Liver (tissue), 9 donors: ENCODE results near the gene OR2W1. TPM values are rescaled to one million over a fixed set of nuclear protein-coding genes. Genes with fewer than 3 reads are reported as not detected.

Source experiments
- DNase-seq: peaks from one replicate; pipeline ENCODE4 v3.0.0-alpha.2; 2017; ENCODE audit warnings: low spot score
- H3K27ac ChIP-seq, 2 donors: one replicate each; pipeline ENCODE4 v1.7.0; 2013; ENCODE audit warnings: inconsistent platforms in 2 of 2, low read length in 2 of 2, control low read depth in 1 of 2, low read depth in 1 of 2, mild to moderate bottlenecking in 1 of 2
- H3K27me3 ChIP-seq, 4 donors: one replicate each; pipeline versions ENCODE4 v1.6.1 to v1.7.0; 2013; ENCODE audit warnings: low read length in 3 of 4, inconsistent platforms in 1 of 4, mild to moderate bottlenecking in 1 of 4, moderate library complexity in 1 of 4; ENCODE audit not compliant: control insufficient read depth in 4 of 4, insufficient read depth in 4 of 4
- H3K36me3 ChIP-seq, 4 donors: one replicate each; pipeline versions ENCODE4 v1.6.1 to v1.7.0; 2013; ENCODE audit warnings: low read length in 3 of 4, mild to moderate bottlenecking in 3 of 4, low read depth in 1 of 4, moderate library complexity in 1 of 4; ENCODE audit not compliant: control insufficient read depth in 4 of 4, insufficient read depth in 3 of 4
- H3K4me1 ChIP-seq, 4 donors: one replicate each; pipeline versions ENCODE4 v1.6.1 to v1.7.0; 2013; ENCODE audit warnings: low read length in 3 of 4, mild to moderate bottlenecking in 3 of 4, moderate library complexity in 1 of 4; ENCODE audit not compliant: control insufficient read depth in 4 of 4, insufficient read depth in 4 of 4
- H3K4me3 ChIP-seq, 3 donors: one replicate each; pipeline versions ENCODE4 v1.6.1 to v1.7.0; 2013; ENCODE audit warnings: low read length in 3 of 3, control low read depth in 1 of 3, low read depth in 1 of 3, mild to moderate bottlenecking in 1 of 3
- H3K9ac ChIP-seq, 2 donors: one replicate each; pipeline ENCODE4 v1.7.0; 2013; ENCODE audit warnings: low read length in 2 of 2, mild to moderate bottlenecking in 2 of 2, moderate library complexity in 2 of 2, control low read depth in 1 of 2, low read depth in 1 of 2
- H3K9me3 ChIP-seq, 4 donors: one replicate each; pipeline versions ENCODE4 v1.6.1 to v1.7.0; 2013; ENCODE audit warnings: low read length in 3 of 4; ENCODE audit not compliant: control insufficient read depth in 4 of 4
- ATF3 ChIP-seq: IDR thresholded peaks from 2 replicates; pipeline ENCODE4 v1.6.1; 2016; ENCODE audit warnings: antibody characterized with exemption
- EGR1 ChIP-seq, 2 donors: IDR thresholded peaks; 2 replicates each; pipeline ENCODE4 v1.6.1; 2016 to 2018; ENCODE audit warnings: antibody characterized with exemption in 2 of 2, low read depth in 2 of 2
- FOXA1 ChIP-seq: IDR thresholded peaks from 2 replicates; pipeline ENCODE4 v1.6.1; 2016; ENCODE audit warnings: antibody characterized with exemption
- FOXA2 ChIP-seq: IDR thresholded peaks from 2 replicates; pipeline ENCODE4 v1.6.1; 2016; ENCODE audit warnings: antibody characterized with exemption
- GABPA ChIP-seq, 2 donors: IDR thresholded peaks in 1 of 2; conservative IDR thresholded peaks in 1 of 2; 2 replicates each; pipeline ENCODE4 v1.6.1; 2016; ENCODE audit warnings: antibody characterized with exemption in 2 of 2, mild to moderate bottlenecking in 1 of 2, moderate library complexity in 1 of 2
- HNF4A ChIP-seq, 2 donors: conservative IDR thresholded peaks; 2 replicates each; pipeline ENCODE4 v1.6.1; 2016; ENCODE audit warnings: antibody characterized with exemption in 2 of 2, mild to moderate bottlenecking in 2 of 2
- HNF4G ChIP-seq: IDR thresholded peaks from 2 replicates; pipeline ENCODE4 v1.6.1; 2016; ENCODE audit warnings: antibody characterized with exemption
- JUND ChIP-seq, 2 donors: IDR thresholded peaks; 2 replicates each; pipeline ENCODE4 v1.6.1; 2016; ENCODE audit warnings: antibody characterized with exemption in 2 of 2
- NR2F2 ChIP-seq: IDR thresholded peaks from 2 replicates; pipeline ENCODE4 v1.6.1; 2016; ENCODE audit warnings: antibody characterized with exemption
- RAD21 ChIP-seq, 2 donors: IDR thresholded peaks; 2 replicates each; pipeline ENCODE4 v1.6.1; 2016; ENCODE audit warnings: antibody characterized with exemption in 2 of 2, mild to moderate bottlenecking in 2 of 2
- REST ChIP-seq: IDR thresholded peaks from 2 replicates; pipeline ENCODE4 v1.6.1; 2016; ENCODE audit warnings: antibody characterized with exemption, mild to moderate bottlenecking
- RXRA ChIP-seq, 2 donors: IDR thresholded peaks; 2 replicates each; pipeline ENCODE4 v1.6.1; 2017 to 2018; ENCODE audit warnings: antibody characterized with exemption in 2 of 2, mild to moderate bottlenecking in 1 of 2
- SP1 ChIP-seq: IDR thresholded peaks from 2 replicates; pipeline ENCODE4 v1.6.1; 2018; ENCODE audit warnings: antibody characterized with exemption, mild to moderate bottlenecking
- TAF1 ChIP-seq: conservative IDR thresholded peaks from 2 replicates; pipeline ENCODE4 v1.6.1; 2016; ENCODE audit warnings: antibody characterized with exemption, mild to moderate bottlenecking
- YY1 ChIP-seq: IDR thresholded peaks from 2 replicates; pipeline ENCODE4 v1.6.1; 2016; ENCODE audit warnings: antibody characterized with exemption, mild to moderate bottlenecking
- WGBS: extraction: QIAGEN DNeasy Blood & Tissue Kit; methylation state at CpG from one replicate; pipeline ENCODE4 v1.1.7; 2013; 5-methylcytosine and 5-hydroxymethylcytosine counted together
- polyA plus RNA-seq, 2 donors: library from polyadenylated mRNA; stranded (reverse) in 1 of 2; unstranded in 1 of 2; fragments of 200-250 nt in 1 of 2; fragments of >200 nt in 1 of 2; fragmentation: Nextera tagmentation in 1 of 2; extraction: Ambion mirVana in 1 of 2; gene quantifications; one replicate each; pipeline versions ENCODE4 v1.2.1 to v1.2.3, GENCODE V29; 2013 to 2015
- total RNA-seq, 2 donors: library from RNA; depleted of rRNA; stranded (reverse); fragments of >200 nt; gene quantifications; one replicate each; pipeline ENCODE4 v1.2.3, GENCODE V29; 2014
- TF ChIP-seq, protein P1 (sequence below): fragments of 150-350 bp; IDR thresholded peaks from 2 replicates; pipeline ENCODE4 v1.5.1; 2017; ENCODE audit warnings: improper control_type of control experiment, low read depth, low read length; ENCODE audit not compliant: missing input control
- TF ChIP-seq, protein P2 (sequence below): IDR thresholded peaks from 2 replicates; pipeline ENCODE4 v1.6.1; 2016; ENCODE audit warnings: antibody characterized with exemption
- TF ChIP-seq, protein P3 (sequence below): IDR thresholded peaks from 2 replicates; pipeline ENCODE4 v1.6.1; 2016; ENCODE audit warnings: antibody characterized with exemption
- donor health status: healthy.
- donor health status: healthy.
- donor health status: healthy.
- donor health status: healthy.
- donor health status: healthy.

The OR2W1 gene
- total and polyA plus RNA-seq, 4 donors, result not detected

DNA sequence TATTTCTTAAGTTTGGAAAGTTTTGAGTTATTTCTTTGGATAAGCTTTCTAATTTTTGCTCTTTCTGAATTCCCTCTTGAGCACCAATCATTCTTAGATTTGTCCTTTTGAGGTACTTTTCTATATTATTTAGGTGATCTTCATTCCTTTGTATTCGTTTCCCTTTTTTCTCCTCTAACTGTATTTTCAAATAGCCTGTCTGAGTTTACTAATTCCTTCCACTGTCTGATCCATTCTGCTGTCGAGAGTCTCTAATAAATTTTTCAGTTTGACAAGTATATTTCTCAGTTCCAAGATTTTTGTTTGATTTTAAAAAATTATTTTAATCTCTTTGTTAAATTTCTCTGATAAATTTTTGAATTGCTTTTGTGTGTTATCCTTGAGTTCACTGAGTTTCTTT, 23.5 kb downstream of the OR2W1 start:
- no peaks in the 10 kb centered on the region for H3K9me3 ChIP-seq
- 70% methylated on average over 2 of the region's 2 CpGs for WGBS
- H3K9ac ChIP-seq, result no peak overlapping the region
- H3K4me3 ChIP-seq, result no peak overlapping the region
- H3K27ac ChIP-seq, result no peak overlapping the region
- no peak for DNase-seq
- TF ChIP-seq FOXA2, result no peak
- no peak for TF ChIP-seq HNF4G
- no peak for TF ChIP-seq ATF3
- TF ChIP-seq RAD21 (IDR thresholded peaks at IDR 0.05), result no peak
- H3K27me3 ChIP-seq, result peaks cover 2 to 14% (median 6%) of the 10 kb centered on the region in 4 donors
- H3K36me3 ChIP-seq, result no peaks in the 10 kb centered on the region
- peaks cover 2 to 7% (median 5%) of the 10 kb centered on the region in 4 donors for H3K4me1 ChIP-seq

GRCh38 chr6:29019629-29020028, 25.3 kb downstream of the OR2W1 start:
- peaks cover 9 to 13% (median 10%) of the 10 kb centered on the region in 4 donors for H3K4me1 ChIP-seq
- no peaks in the 10 kb centered on the region for H3K36me3 ChIP-seq
- H3K4me3 ChIP-seq, result no peak overlapping the region
- TF ChIP-seq, protein P1, sequence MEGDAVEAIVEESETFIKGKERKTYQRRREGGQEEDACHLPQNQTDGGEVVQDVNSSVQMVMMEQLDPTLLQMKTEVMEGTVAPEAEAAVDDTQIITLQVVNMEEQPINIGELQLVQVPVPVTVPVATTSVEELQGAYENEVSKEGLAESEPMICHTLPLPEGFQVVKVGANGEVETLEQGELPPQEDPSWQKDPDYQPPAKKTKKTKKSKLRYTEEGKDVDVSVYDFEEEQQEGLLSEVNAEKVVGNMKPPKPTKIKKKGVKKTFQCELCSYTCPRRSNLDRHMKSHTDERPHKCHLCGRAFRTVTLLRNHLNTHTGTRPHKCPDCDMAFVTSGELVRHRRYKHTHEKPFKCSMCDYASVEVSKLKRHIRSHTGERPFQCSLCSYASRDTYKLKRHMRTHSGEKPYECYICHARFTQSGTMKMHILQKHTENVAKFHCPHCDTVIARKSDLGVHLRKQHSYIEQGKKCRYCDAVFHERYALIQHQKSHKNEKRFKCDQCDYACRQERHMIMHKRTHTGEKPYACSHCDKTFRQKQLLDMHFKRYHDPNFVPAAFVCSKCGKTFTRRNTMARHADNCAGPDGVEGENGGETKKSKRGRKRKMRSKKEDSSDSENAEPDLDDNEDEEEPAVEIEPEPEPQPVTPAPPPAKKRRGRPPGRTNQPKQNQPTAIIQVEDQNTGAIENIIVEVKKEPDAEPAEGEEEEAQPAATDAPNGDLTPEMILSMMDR, result no peak
- no peak for TF ChIP-seq FOXA2
- TF ChIP-seq TAF1, result no peak
- TF ChIP-seq HNF4A (conservative IDR thresholded peaks at IDR 0.05), result no peak
- no peak for TF ChIP-seq ATF3
- TF ChIP-seq YY1, result no peak
- no peak for TF ChIP-seq RAD21 (IDR thresholded peaks at IDR 0.05)
- TF ChIP-seq RXRA (IDR thresholded peaks at IDR 0.05), result no peak
- no peak for TF ChIP-seq FOXA1
- no peak for TF ChIP-seq SP1
- TF ChIP-seq REST, result no peak
- TF ChIP-seq EGR1 (IDR thresholded peaks at IDR 0.05; ENCODE audit: low read depth in 2 of 2), result no peak
- TF ChIP-seq GABPA (IDR thresholded peaks at IDR 0.05 in 1 of 2, conservative IDR thresholded peaks at IDR 0.05 in 1 of 2), result no peak
- TF ChIP-seq, protein P2, sequence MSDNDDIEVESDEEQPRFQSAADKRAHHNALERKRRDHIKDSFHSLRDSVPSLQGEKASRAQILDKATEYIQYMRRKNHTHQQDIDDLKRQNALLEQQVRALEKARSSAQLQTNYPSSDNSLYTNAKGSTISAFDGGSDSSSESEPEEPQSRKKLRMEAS, result no peak
- no peak for TF ChIP-seq JUND (IDR thresholded peaks at IDR 0.05)
- TF ChIP-seq, protein P3, sequence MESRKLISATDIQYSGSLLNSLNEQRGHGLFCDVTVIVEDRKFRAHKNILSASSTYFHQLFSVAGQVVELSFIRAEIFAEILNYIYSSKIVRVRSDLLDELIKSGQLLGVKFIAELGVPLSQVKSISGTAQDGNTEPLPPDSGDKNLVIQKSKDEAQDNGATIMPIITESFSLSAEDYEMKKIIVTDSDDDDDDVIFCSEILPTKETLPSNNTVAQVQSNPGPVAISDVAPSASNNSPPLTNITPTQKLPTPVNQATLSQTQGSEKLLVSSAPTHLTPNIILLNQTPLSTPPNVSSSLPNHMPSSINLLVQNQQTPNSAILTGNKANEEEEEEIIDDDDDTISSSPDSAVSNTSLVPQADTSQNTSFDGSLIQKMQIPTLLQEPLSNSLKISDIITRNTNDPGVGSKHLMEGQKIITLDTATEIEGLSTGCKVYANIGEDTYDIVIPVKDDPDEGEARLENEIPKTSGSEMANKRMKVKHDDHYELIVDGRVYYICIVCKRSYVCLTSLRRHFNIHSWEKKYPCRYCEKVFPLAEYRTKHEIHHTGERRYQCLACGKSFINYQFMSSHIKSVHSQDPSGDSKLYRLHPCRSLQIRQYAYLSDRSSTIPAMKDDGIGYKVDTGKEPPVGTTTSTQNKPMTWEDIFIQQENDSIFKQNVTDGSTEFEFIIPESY, result no peak
- TF ChIP-seq NR2F2, result no peak
- no peak overlapping the region for H3K27ac ChIP-seq
- 74% methylated on average over 2 of the region's 2 CpGs for WGBS
- DNase-seq, result no peak
- no peak overlapping the region for H3K9ac ChIP-seq
- H3K9me3 ChIP-seq, result peaks cover 0 to 3% (median 0%) of the 10 kb centered on the region in 4 donors
- H3K27me3 ChIP-seq, result peaks cover 0 to 14% (median 6%) of the 10 kb centered on the region in 4 donors
